Tibial nerve (tissue), 4 donors: ENCODE data around the gene CAMTA1. TPM values are rescaled to one million over a fixed set of nuclear protein-coding genes. Genes with fewer than 3 reads are reported as not detected.

ENCODE experiments used
- DNase-seq, 2 donors: peaks; one replicate each; pipeline ENCODE4 v3.0.0-alpha.2; 2019; ENCODE audit warnings: low spot score in 2 of 2
- H3K27ac ChIP-seq, 4 donors: fragments of 200-600 bp; sonication (generic) in 3 of 4; one replicate each; pipeline ENCODE4 v1.5.1; 2017 to 2019; ENCODE audit warnings: mild to moderate bottlenecking in 1 of 4
- H3K27me3 ChIP-seq, 2 donors: fragments of 200-600 bp; sonication (generic) in 1 of 2; one replicate each; pipeline versions ENCODE4 v1.5.1 to v1.6.0; 2017 to 2019
- H3K36me3 ChIP-seq, 3 donors: fragments of 200-600 bp; sonication (generic); one replicate each; pipeline ENCODE4 v1.5.1; 2018 to 2019
- H3K4me1 ChIP-seq, 4 donors: fragments of 200-600 bp; sonication (generic) in 3 of 4; one replicate each; pipeline ENCODE4 v1.5.1; 2017 to 2019
- H3K4me3 ChIP-seq, 4 donors: fragments of 200-600 bp; sonication (generic) in 3 of 4; one replicate each; pipeline ENCODE4 v1.5.1; 2017 to 2019; ENCODE audit warnings: mild to moderate bottlenecking in 1 of 4, moderate library complexity in 1 of 4
- H3K9me3 ChIP-seq, 4 donors: fragments of 200-600 bp; sonication (generic) in 3 of 4; one replicate each; pipeline ENCODE4 v1.5.1; 2017 to 2019
- EP300 ChIP-seq, 2 donors: sonication (generic); formaldehyde crosslinking; IDR thresholded peaks; one replicate each; pipeline ENCODE4 v1.6.1; 2017; ENCODE audit warnings: antibody characterized with exemption in 2 of 2, mild to moderate bottlenecking in 1 of 2
- POLR2A ChIP-seq, 2 donors: fragments of 450-650 bp; IDR thresholded peaks; one replicate each; pipeline ENCODE4 v1.6.1; 2017; ENCODE audit warnings: antibody characterized with exemption in 2 of 2, mild to moderate bottlenecking in 2 of 2, moderate library complexity in 2 of 2
- WGBS, 2 donors: methylation state at CpG; one replicate each; pipeline ENCODE4 v1.1.5; 2018; 5-methylcytosine and 5-hydroxymethylcytosine counted together
- total RNA-seq, 4 donors: library from RNA; depleted of rRNA; stranded (reverse); fragments of >200 nt; gene quantifications; one replicate each; pipeline ENCODE4 v1.1.0, GENCODE V29; 2016
- TF ChIP-seq, protein P1 (sequence below), 5 experiments: fragments of 200-600 bp in 3 of 5; fragments of 450-650 bp in 2 of 5; sonication (generic) in 3 of 5; IDR thresholded peaks; one replicate each; pipeline ENCODE4 v1.5.1; 2016 to 2019; ENCODE audit warnings: antibody characterized with exemption in 5 of 5, mild to moderate bottlenecking in 3 of 5, moderate library complexity in 2 of 5

Gene CAMTA1
- total RNA-seq, 4 donors from 2014 or later = 41.8 to 104 (median 87.2) TPM

DNA sequence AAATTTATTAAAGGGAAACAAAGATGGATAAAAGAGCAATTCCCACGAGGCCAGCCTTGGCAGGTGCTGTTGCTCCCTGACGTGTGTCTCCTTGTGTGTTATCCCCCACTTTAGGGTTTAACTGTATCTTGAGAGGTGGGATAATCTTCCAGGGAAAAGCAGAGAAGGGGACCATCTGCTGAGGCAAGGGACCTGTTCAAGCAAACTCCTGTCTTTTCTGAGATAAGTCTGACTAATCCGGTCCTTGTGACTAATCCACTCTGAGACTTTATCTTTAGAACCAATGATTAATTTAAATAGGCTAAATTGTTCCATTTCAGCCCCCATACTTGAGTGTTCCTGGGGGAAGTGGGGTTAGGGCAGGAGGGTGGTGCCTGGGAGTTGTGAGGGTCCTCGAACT lies 163.6 kb downstream of the CAMTA1 start:
- Histone ChIP-seq H3K4me3 (no peak overlapping the region), H3K27me3 (no peaks in the 10 kb centered on the region), H3K4me1 (no peaks in the 10 kb centered on the region), H3K9me3 (no peaks in the 10 kb centered on the region), H3K36me3 (no peaks in the 10 kb centered on the region), H3K27ac (no peak overlapping the region)
- no peak for DNase-seq
- TF ChIP-seq, protein P1, sequence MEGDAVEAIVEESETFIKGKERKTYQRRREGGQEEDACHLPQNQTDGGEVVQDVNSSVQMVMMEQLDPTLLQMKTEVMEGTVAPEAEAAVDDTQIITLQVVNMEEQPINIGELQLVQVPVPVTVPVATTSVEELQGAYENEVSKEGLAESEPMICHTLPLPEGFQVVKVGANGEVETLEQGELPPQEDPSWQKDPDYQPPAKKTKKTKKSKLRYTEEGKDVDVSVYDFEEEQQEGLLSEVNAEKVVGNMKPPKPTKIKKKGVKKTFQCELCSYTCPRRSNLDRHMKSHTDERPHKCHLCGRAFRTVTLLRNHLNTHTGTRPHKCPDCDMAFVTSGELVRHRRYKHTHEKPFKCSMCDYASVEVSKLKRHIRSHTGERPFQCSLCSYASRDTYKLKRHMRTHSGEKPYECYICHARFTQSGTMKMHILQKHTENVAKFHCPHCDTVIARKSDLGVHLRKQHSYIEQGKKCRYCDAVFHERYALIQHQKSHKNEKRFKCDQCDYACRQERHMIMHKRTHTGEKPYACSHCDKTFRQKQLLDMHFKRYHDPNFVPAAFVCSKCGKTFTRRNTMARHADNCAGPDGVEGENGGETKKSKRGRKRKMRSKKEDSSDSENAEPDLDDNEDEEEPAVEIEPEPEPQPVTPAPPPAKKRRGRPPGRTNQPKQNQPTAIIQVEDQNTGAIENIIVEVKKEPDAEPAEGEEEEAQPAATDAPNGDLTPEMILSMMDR (IDR thresholded peaks at IDR 0.05) = no peak
- TF ChIP-seq EP300 (IDR thresholded peaks at IDR 0.05) = no peak
- TF ChIP-seq POLR2A (IDR thresholded peaks at IDR 0.05) = no peak
- 69 to 78% methylated on average over 4 of the region's 4 CpGs for WGBS, 2 donors

DNA sequence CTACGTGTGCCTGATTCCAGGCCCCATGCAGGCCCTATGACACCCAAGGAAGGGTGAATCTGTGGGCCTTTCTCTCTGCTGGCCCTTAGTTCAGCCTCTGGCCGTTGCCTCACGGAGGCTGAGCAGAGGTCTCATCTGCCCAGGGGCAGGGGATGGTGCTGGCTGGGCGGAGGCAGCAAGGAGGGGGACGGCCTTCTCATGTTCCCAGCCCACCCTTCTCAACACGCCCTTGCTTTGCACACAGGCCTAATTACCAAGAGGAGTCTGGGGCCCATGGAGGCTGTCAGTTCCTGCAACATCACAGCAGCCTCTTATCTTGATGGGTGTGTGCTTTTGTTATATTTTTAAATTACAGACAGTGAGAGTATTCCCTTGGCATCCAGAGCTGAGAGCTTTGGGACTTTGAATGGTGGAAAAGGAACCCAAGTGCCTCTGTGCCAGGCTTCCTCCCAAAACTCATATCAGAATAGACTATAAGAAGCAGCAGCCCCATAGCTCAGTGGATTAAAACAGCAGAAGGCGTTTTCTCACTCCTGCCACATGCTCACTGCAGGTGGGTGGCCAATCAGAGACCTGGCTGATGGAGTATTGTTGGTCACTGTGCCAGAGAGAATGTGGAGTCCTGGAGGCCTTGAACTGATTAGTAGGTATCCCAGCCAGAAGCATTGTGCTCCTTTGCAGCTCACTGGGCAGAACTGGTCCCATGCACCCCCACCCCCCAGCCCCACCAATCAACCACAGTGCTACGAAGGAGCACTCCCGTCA lies 164.9 kb downstream of the CAMTA1 start:
- no peak for DNase-seq
- TF ChIP-seq, protein P1 (IDR thresholded peaks at IDR 0.05) = no peak
- no peak for TF ChIP-seq EP300 (IDR thresholded peaks at IDR 0.05)
- no peak for TF ChIP-seq POLR2A (IDR thresholded peaks at IDR 0.05)
- H3K4me3 ChIP-seq = no peak overlapping the region
- no peak overlapping the region for H3K27ac ChIP-seq
- WGBS, 2 donors = 67 to 81% methylated on average over 8 to 9 of the region's 9 CpGs
- no peaks in the 10 kb centered on the region for H3K9me3 ChIP-seq
- no peaks in the 10 kb centered on the region for H3K4me1 ChIP-seq
- no peaks in the 10 kb centered on the region for H3K36me3 ChIP-seq
- no peaks in the 10 kb centered on the region for H3K27me3 ChIP-seq

DNA sequence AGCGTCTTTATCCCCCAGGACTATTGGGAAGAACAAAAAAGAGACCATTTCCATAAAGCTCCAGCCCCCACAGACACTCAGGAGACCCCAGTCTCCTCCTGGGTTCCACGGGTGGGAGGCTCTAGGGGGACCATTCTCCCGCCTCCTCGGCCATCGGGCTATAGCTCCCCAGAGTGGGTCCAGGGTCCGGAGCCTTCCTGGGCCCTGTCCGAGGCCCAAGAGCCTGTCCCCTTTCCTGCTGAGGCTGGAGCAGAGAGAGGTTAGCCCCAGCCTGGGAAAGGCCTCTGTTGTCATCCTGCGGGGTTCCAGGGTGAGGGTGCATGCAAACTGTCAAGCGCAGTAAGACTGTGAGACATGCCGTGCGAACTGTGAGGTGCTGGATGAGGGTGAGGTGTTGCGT lies 166.3 kb downstream of the CAMTA1 start:
- no peak for TF ChIP-seq EP300 (IDR thresholded peaks at IDR 0.05)
- TF ChIP-seq, protein P1 (IDR thresholded peaks at IDR 0.05) = no peak
- TF ChIP-seq POLR2A (IDR thresholded peaks at IDR 0.05) = no peak
- no peak for DNase-seq
- Histone ChIP-seq H3K36me3 (no peaks in the 10 kb centered on the region), H3K4me3 (no peak overlapping the region), H3K27ac (no peak overlapping the region), H3K4me1 (no peaks in the 10 kb centered on the region), H3K27me3 (no peaks in the 10 kb centered on the region), H3K9me3 (no peaks in the 10 kb centered on the region)
- WGBS, 2 donors = 77 to 87% methylated on average over 7 to 12 of the region's 12 CpGs

DNA sequence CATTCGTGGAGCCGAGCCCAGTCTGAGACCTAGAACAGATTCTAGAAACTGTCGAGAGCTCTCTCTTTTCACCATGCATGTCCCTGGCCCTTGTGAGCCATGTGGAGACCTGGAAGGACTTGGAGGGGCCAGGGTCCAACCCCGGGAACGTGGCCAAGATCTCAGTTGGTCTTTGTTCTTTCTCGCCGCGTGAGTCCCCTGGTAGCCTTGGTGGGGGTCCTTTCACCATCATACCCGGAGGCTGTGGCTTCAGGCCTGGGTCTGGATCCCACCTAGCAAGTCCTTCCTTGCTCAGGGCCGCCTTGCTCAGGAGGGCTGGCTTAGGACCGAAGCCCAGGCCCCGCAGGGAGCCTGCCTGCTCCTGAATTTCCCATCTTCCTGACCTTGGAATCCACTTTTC lies 168.0 kb downstream of the CAMTA1 start:
- H3K9me3 ChIP-seq = no peaks in the 10 kb centered on the region
- DNase-seq = no peak
- TF ChIP-seq EP300 (IDR thresholded peaks at IDR 0.05) = no peak
- no peak for TF ChIP-seq POLR2A (IDR thresholded peaks at IDR 0.05)
- TF ChIP-seq, protein P1 (IDR thresholded peaks at IDR 0.05) = no peak
- no peaks in the 10 kb centered on the region for H3K27me3 ChIP-seq
- H3K4me3 ChIP-seq = no peak overlapping the region
- WGBS, 2 donors = 73 to 87% methylated on average over 12 of the region's 12 CpGs
- H3K36me3 ChIP-seq = no peaks in the 10 kb centered on the region
- H3K27ac ChIP-seq = no peak overlapping the region
- H3K4me1 ChIP-seq = no peaks in the 10 kb centered on the region

DNA sequence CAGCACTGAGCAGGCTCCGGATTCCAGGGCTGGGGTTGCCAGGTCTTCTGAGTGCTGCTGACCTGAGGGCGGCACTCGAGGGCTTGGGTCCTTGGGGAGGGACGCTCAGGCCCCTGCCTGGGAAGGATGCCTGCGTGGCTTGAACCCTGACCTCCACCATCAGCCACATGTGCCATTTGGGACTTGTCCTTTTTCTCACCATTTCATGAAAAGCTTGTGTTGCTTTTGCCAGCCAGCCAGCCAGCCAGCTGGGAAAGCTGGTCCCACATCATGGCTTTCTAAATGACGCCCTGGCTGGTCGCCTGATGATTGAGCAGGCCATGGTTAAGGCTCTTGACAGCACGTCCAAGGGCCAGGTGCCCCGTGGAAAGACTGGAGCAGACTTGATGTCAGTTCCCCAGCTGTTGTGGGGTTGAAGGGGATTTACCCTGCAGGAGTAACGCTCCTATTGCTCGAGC lies 168.7 kb downstream of the CAMTA1 start:
- TF ChIP-seq EP300 (IDR thresholded peaks at IDR 0.05) (no peak), POLR2A (IDR thresholded peaks at IDR 0.05) (no peak)
- TF ChIP-seq, protein P1 (IDR thresholded peaks at IDR 0.05) = no peak
- Histone ChIP-seq H3K4me1 (no peaks in the 10 kb centered on the region), H3K27me3 (no peaks in the 10 kb centered on the region), H3K36me3 (no peaks in the 10 kb centered on the region), H3K27ac (no peak overlapping the region), H3K4me3 (no peak overlapping the region), H3K9me3 (no peaks in the 10 kb centered on the region)
- DNase-seq = no peak
- 62 to 63% methylated on average over 11 of the region's 11 CpGs for WGBS, 2 donors
